HepG2 (cell line): ENCODE data around the gene RASIP1. TPM values are rescaled to one million over a fixed set of nuclear protein-coding genes. Genes with fewer than 3 reads are reported as not detected.

ENCODE experiments used
- CSRNP2 ChIP-seq: sonication (generic); formaldehyde crosslinking; conservative IDR thresholded peaks from 2 replicates; pipeline ENCODE4 v1.8.0; 2022; ENCODE audit warnings: low read depth, missing genetic modification reagents
- DDIT3 ChIP-seq: sonication (generic); formaldehyde crosslinking; IDR thresholded peaks from 2 replicates; pipeline ENCODE4 v1.4.0; 2020; ENCODE audit warnings: mild to moderate bottlenecking, missing genetic modification reagents
- EEA1 ChIP-seq: sonication (generic); formaldehyde crosslinking; IDR thresholded peaks from 2 replicates; pipeline ENCODE4 v1.5.1; 2020; ENCODE audit warnings: mild to moderate bottlenecking, missing genetic modification reagents, borderline replicate concordance
- EED ChIP-seq: sonication (generic); formaldehyde crosslinking; IDR thresholded peaks from 2 replicates; pipeline ENCODE4 v1.5.0; 2020; ENCODE audit warnings: mild to moderate bottlenecking, missing genetic modification reagents
- HDAC6 ChIP-seq: fragments of 200-600 bp; sonication (generic); IDR thresholded peaks from 2 replicates; pipeline ENCODE4 v1.7.0; 2017; ENCODE audit warnings: mild to moderate bottlenecking, antibody characterized with exemption, low read length, low read depth
- HNRNPLL ChIP-seq: fragments of 200-400 bp; formaldehyde crosslinking; IDR thresholded peaks from 2 replicates; pipeline ENCODE4 v1.6.1; 2017; ENCODE audit warnings: mild to moderate bottlenecking, low read depth, low read length; ENCODE audit not compliant: poor library complexity, severe bottlenecking
- HOMEZ ChIP-seq: IDR thresholded peaks from 2 replicates; pipeline ENCODE4 v1.6.1; 2016; ENCODE audit warnings: low read depth
- IKZF1 ChIP-seq: fragments of 450-650 bp; IDR thresholded peaks from 2 replicates; pipeline ENCODE4 v1.7.1; 2016
- MBD4 ChIP-seq: IDR thresholded peaks from 2 replicates; pipeline ENCODE4 v1.6.1; 2012; ENCODE audit warnings: low read length, inconsistent platforms, borderline replicate concordance
- MNT ChIP-seq: fragments of 450-650 bp; IDR thresholded peaks from 2 replicates; pipeline ENCODE4 v1.6.1; 2016
- NAIF1 ChIP-seq: sonication (generic); formaldehyde crosslinking; IDR thresholded peaks from 2 replicates; pipeline ENCODE4 v1.5.0; 2020; ENCODE audit warnings: mild to moderate bottlenecking, missing genetic modification reagents, borderline replicate concordance
- PCBP1 ChIP-seq: fragments of 200-400 bp; formaldehyde crosslinking; IDR thresholded peaks from 2 replicates; pipeline ENCODE4 v1.6.1; 2017; ENCODE audit warnings: mild to moderate bottlenecking, low read depth, low read length, borderline replicate concordance
- RARG ChIP-seq: sonication (generic); formaldehyde crosslinking; IDR thresholded peaks from 2 replicates; pipeline ENCODE4 v1.4.0; 2020; ENCODE audit warnings: low read depth, mild to moderate bottlenecking, missing genetic modification reagents
- RELA ChIP-seq: sonication (generic); formaldehyde crosslinking; IDR thresholded peaks from 2 replicates; pipeline ENCODE4 v1.4.0; 2020; ENCODE audit warnings: missing genetic modification reagents
- SUZ12 ChIP-seq: fragments of 150-350 bp; IDR thresholded peaks from 2 replicates; pipeline ENCODE4 v1.6.1; 2014; ENCODE audit warnings: low read depth, low read length
- TOPORS ChIP-seq: sonication (generic); formaldehyde crosslinking; IDR thresholded peaks from 2 replicates; pipeline ENCODE4 v1.8.0; 2023; ENCODE audit warnings: mild to moderate bottlenecking, missing genetic modification reagents
- ZBED4 ChIP-seq: sonication (generic); formaldehyde crosslinking; IDR thresholded peaks from 2 replicates; pipeline ENCODE4 v1.4.0; 2020; ENCODE audit warnings: missing genetic modification reagents, borderline replicate concordance
- ZBTB20 ChIP-seq: sonication (generic); formaldehyde crosslinking; IDR thresholded peaks from 2 replicates; pipeline ENCODE4 v1.8.1; 2023; ENCODE audit warnings: missing genetic modification reagents, low read depth, mild to moderate bottlenecking, borderline replicate concordance
- ZNF639 ChIP-seq: conservative IDR thresholded peaks from 2 replicates; pipeline ENCODE4 v1.6.1; 2018; ENCODE audit warnings: missing genetic modification reagents
- ZNF777 ChIP-seq: sonication (generic); formaldehyde crosslinking; IDR thresholded peaks from 2 replicates; pipeline ENCODE4 v1.4.0; 2020; ENCODE audit warnings: missing genetic modification reagents
- polyA plus RNA-seq, 8 experiments: library from polyadenylated mRNA; depleted of rRNA in 3 of 8; stranded (reverse) in 7 of 8; unstranded in 1 of 8; fragments of >200 nt; fragmentation: Illumina TruSeq in 4 of 8; extraction: Trizol in 4 of 8; gene quantifications; 2 replicates each; pipeline versions ENCODE4 v1.2.1 to v1.2.3, GENCODE V29; 2011 to 2016; ENCODE audit warnings: low read depth in 4 of 8, missing spikeins in 1 of 8, mixed read lengths in 1 of 8; ENCODE audit not compliant: insufficient read depth in 1 of 8
- total RNA-seq, 5 experiments: library from RNA; depleted of rRNA; stranded (reverse); fragments of >200 nt; fragmentation: Illumina TruSeq; extraction: Trizol; gene quantifications; 2 replicates each; pipeline ENCODE4 v1.2.3, GENCODE V29; 2016; ENCODE audit warnings: low read depth in 1 of 5

The RASIP1 gene
- total and polyA plus RNA-seq, 2 of the 13 experiments (the other 11 are each of a cell fraction or from before 2014, with no cell fraction given), result 0.44 to 0.58 TPM

- no peak for TF ChIP-seq ZBED4
- TF ChIP-seq HOMEZ (CRISPR knock-in tag), result no peak
- no peak for TF ChIP-seq ZNF777 (CRISPR knock-in tag)
- no peak for TF ChIP-seq HDAC6
- TF ChIP-seq MBD4, result no peak
- no peak for TF ChIP-seq IKZF1
- TF ChIP-seq EED (CRISPR knock-in tag), result no peak
- no peak for TF ChIP-seq CSRNP2 (CRISPR knock-in tag)
- TF ChIP-seq HNRNPLL, result no peak
- no peak for TF ChIP-seq SUZ12
- peak; percentile 22; the same call in 1 of the 2 replicates for TF ChIP-seq MNT
- no peak for TF ChIP-seq EEA1
- no peak for TF ChIP-seq ZNF639
- TF ChIP-seq RELA, result no peak
- TF ChIP-seq PCBP1, result no peak
- TF ChIP-seq DDIT3, result no peak
- no peak for TF ChIP-seq TOPORS
- no peak for TF ChIP-seq NAIF1 (CRISPR knock-in tag)
- TF ChIP-seq RARG (CRISPR knock-in tag), result no peak
- no peak for TF ChIP-seq ZBTB20 (CRISPR knock-in tag)
Observed at GRCh38 chr19:48780631-48781391, 40.4 kb upstream of the RASIP1 start (continued).
